ENCODE results near the gene SIRT7. TPM values are rescaled to one million over a fixed set of nuclear protein-coding genes. Genes with fewer than 3 reads are reported as not detected.
A peak's percentile ranks its signal among the peaks of the same experiment; 100 is the strongest.

The SIRT7 gene
- total RNA-seq, 6 experiments from 2014 or later: 16.2 to 20.7 (median 18.5) TPM

- H3K4me1 Mint-ChIP-seq (ENCODE audit: low read depth): peaks cover 12% of the 10 kb centered on the region
- H3K9me3 Mint-ChIP-seq: no peaks in the 10 kb centered on the region
- H3K4me3 Mint-ChIP-seq: peak overlapping the region; percentile 59; the same call in 1 of the 2 replicates
- no peaks in the 10 kb centered on the region; the same call in none of the 2 replicates for H3K27me3 Mint-ChIP-seq (ENCODE audit: insufficient read depth)
- DNase-seq: no peak
- no peak for TF ChIP-seq CTCF (IDR thresholded peaks at IDR 0.05)
- H3K27ac Mint-ChIP-seq: no peak overlapping the region
- H3K36me3 Mint-ChIP-seq (ENCODE audit: low read depth): no peaks in the 10 kb centered on the region
These were observed 11.5 kb upstream of the SIRT7 start for GRCh38 chr17:81929253-81930141.

GRCh38 chr17:81928544-81929252, 10.7 kb upstream of the SIRT7 start:
- H3K27me3 Mint-ChIP-seq (ENCODE audit: insufficient read depth): no peaks in the 10 kb centered on the region; the same call in none of the 2 replicates
- H3K4me3 Mint-ChIP-seq: peak overlapping the region; percentile 71
- H3K27ac Mint-ChIP-seq: no peak overlapping the region
- DNase-seq: no peak
- peaks cover 17% of the 10 kb centered on the region for H3K4me1 Mint-ChIP-seq (ENCODE audit: low read depth)
- no peaks in the 10 kb centered on the region for H3K9me3 Mint-ChIP-seq
- no peaks in the 10 kb centered on the region for H3K36me3 Mint-ChIP-seq (ENCODE audit: low read depth)
- no peak for TF ChIP-seq CTCF (IDR thresholded peaks at IDR 0.05)

GRCh38 chr17:81927653-81928543, 9.9 kb upstream of the SIRT7 start, which contains the start of gene MAFG:
Gene MAFG (minus strand): TSS chr17:81927735. CDS start chr17:81923185, 4,550 bp downstream.
- peak; percentile 84 for DNase-seq
- peak within 1 kb of the TSS; percentile 91 for H3K4me3 Mint-ChIP-seq
- no peaks in the 10 kb centered on the region for H3K9me3 Mint-ChIP-seq
- H3K27me3 Mint-ChIP-seq (ENCODE audit: insufficient read depth): no peaks in the 10 kb centered on the region; the same call in none of the 2 replicates
- no peaks in the 10 kb centered on the region for H3K36me3 Mint-ChIP-seq (ENCODE audit: low read depth)
- H3K27ac Mint-ChIP-seq: peak within 1 kb of the TSS; percentile 88
- peak; percentile 72 for TF ChIP-seq CTCF (IDR thresholded peaks at IDR 0.05)
- peaks cover 17% of the 10 kb centered on the region for H3K4me1 Mint-ChIP-seq (ENCODE audit: low read depth)

GRCh38 chr17:81927152-81927652, 9.2 kb upstream of the SIRT7 start:
- DNase-seq: no peak
- no peaks in the 10 kb centered on the region for H3K36me3 Mint-ChIP-seq (ENCODE audit: low read depth)
- H3K27me3 Mint-ChIP-seq (ENCODE audit: insufficient read depth): no peaks in the 10 kb centered on the region; the same call in 1 of the 2 replicates
- no peaks in the 10 kb centered on the region for H3K9me3 Mint-ChIP-seq
- H3K27ac Mint-ChIP-seq: peak overlapping the region; percentile 46; the same call in 1 of the 2 replicates
- TF ChIP-seq CTCF (IDR thresholded peaks at IDR 0.05): no peak
- H3K4me1 Mint-ChIP-seq (ENCODE audit: low read depth): peaks cover 17% of the 10 kb centered on the region
- peak overlapping the region; percentile 49 for H3K4me3 Mint-ChIP-seq
